PC-9 (cell line): ENCODE results near the gene RPGRIP1L. TPM values are rescaled to one million over a fixed set of nuclear protein-coding genes. Genes with fewer than 3 reads are reported as not detected.

Experiments
- BruUV-seq: library from RNA; stranded (reverse); fragments of 400-500 nt; replicated peaks from 2 replicates; lab custom pipeline; 2021; lab: Mats Ljungman, UMichigan
- CTCF ChIA-PET: fragments of 300-600 bp; sonication (Branson Sonifier 250); formaldehyde crosslinking; loops from one replicate; lab custom pipeline; 2022; ENCODE audit warnings: antibody characterized with exemption; lab: Charles Lee
- POLR2A ChIA-PET: fragments of 300-600 bp; sonication (Branson Sonifier 250); formaldehyde crosslinking; loops from one replicate; lab custom pipeline; 2022; ENCODE audit warnings: antibody characterized with exemption; ENCODE audit not compliant: unreplicated experiment; lab: Charles Lee
- DNase-seq, 2 experiments: peaks; one replicate each; pipeline versions ENCODE4 v3.0.0 to v3.0.0-alpha.2; 2015 to 2022; ENCODE audit warnings: mixed read lengths in 1 of 2
- H2AFZ ChIP-seq: fragments of 200-600 bp; sonication (generic); 2 replicates; pipeline ENCODE4 v1.8.1; 2017; ENCODE audit warnings: antibody characterized with exemption
- H3F3A ChIP-seq: fragments of 200-600 bp; sonication (generic); 2 replicates; pipeline ENCODE4 v1.8.1; 2017; ENCODE audit warnings: antibody characterized with exemption, mild to moderate bottlenecking, low read depth; ENCODE audit not compliant: insufficient read depth
- H3K27ac ChIP-seq: fragments of 200-600 bp; sonication (generic); 2 replicates; pipeline ENCODE4 v1.6.1; 2016; ENCODE audit warnings: mixed run types
- H3K27me3 ChIP-seq: fragments of 200-600 bp; sonication (generic); 2 replicates; pipeline ENCODE4 v1.6.1; 2016; ENCODE audit warnings: low read depth, mixed run types; ENCODE audit not compliant: insufficient read depth
- H3K36me3 ChIP-seq: fragments of 200-600 bp; sonication (generic); 2 replicates; pipeline ENCODE4 v1.6.1; 2016; ENCODE audit warnings: low read depth, mixed run types
- H3K4me1 ChIP-seq: fragments of 200-600 bp; sonication (generic); replicated peaks from 2 replicates; pipeline ENCODE4 v1.6.1; 2016; ENCODE audit warnings: mixed run types; ENCODE audit not compliant: insufficient read depth
- H3K4me2 ChIP-seq: fragments of 200-600 bp; sonication (generic); 2 replicates; pipeline ENCODE4 v1.6.1; 2017; ENCODE audit warnings: mixed run types
- H3K4me3 ChIP-seq: fragments of 200-600 bp; sonication (generic); 2 replicates; pipeline ENCODE4 v1.6.1; 2016; ENCODE audit warnings: mixed run types
- H3K79me2 ChIP-seq: fragments of 200-600 bp; sonication (generic); 2 replicates; pipeline ENCODE4 v1.6.1; 2017; ENCODE audit warnings: low read depth, mixed run types
- H3K9me2 ChIP-seq: fragments of 200-600 bp; sonication (generic); 2 replicates; pipeline ENCODE4 v1.8.1; 2017; ENCODE audit warnings: mild to moderate bottlenecking; ENCODE audit not compliant: insufficient read depth
- H3K9me3 ChIP-seq: fragments of 200-600 bp; sonication (generic); 2 replicates; pipeline ENCODE4 v1.8.1; 2016; ENCODE audit warnings: low read depth; ENCODE audit not compliant: insufficient read depth
- H4K20me1 ChIP-seq: fragments of 200-600 bp; sonication (generic); 2 replicates; pipeline ENCODE4 v1.8.1; 2017; ENCODE audit not compliant: insufficient read depth
- CTCF ChIP-seq: fragments of 200-600 bp; sonication (generic); conservative IDR thresholded peaks from 2 replicates; pipeline ENCODE4 v1.6.1; 2017; ENCODE audit warnings: mixed run types, antibody characterized with exemption, mild to moderate bottlenecking, moderate library complexity
- EZH2 ChIP-seq: fragments of 200-600 bp; sonication (generic); IDR thresholded peaks from 2 replicates; pipeline ENCODE4 v1.8.0; 2017; ENCODE audit warnings: antibody characterized with exemption, low read depth
- intact Hi-C: fragments of 100-400 bp; cut with micrococcal nuclease; formaldehyde crosslinking; loops from one replicate; pipeline ENCODE4 v1.10.0; 2022; ENCODE audit not compliant: unreplicated experiment
- total RNA-seq: library from RNA; stranded (reverse); gene quantifications from 2 replicates; pipeline ENCODE4 v1.2.3, GENCODE V29; 2021

The RPGRIP1L gene
- total RNA-seq, 1 experiment from 2014 or later = 14.0 TPM

- no peaks in the 10 kb centered on the region for H3K27me3 ChIP-seq
- CTCF ChIA-PET = no interaction called here
- H3K36me3 ChIP-seq = no peaks in the 10 kb centered on the region
- no peaks in the 10 kb centered on the region for H4K20me1 ChIP-seq
- no peaks in the 10 kb centered on the region; the same call in 1 of the 2 replicates for H3F3A ChIP-seq
- H3K4me1 ChIP-seq = no peaks in the 10 kb centered on the region
- no peak overlapping the region for H3K4me3 ChIP-seq
- no peak overlapping the region for H3K4me2 ChIP-seq
- no peaks in the 10 kb centered on the region for H3K9me3 ChIP-seq
- no peak overlapping the region for H3K27ac ChIP-seq
- H2AFZ ChIP-seq = no peak overlapping the region
- intact Hi-C loops = no loop called here
- no peak for TF ChIP-seq EZH2
- peaks cover 10% of the 10 kb centered on the region for H3K79me2 ChIP-seq
- H3K9me2 ChIP-seq = no peaks in the 10 kb centered on the region
- DNase-seq = no peak
- BruUV-seq = no TSS peak
- POLR2A ChIA-PET = no interaction called here
Measured at GRCh38 chr16:53752560-53752959, 48.9 kb upstream of the RPGRIP1L start.

GRCh38 chr16:53745753-53746266 is 42.2 kb upstream of the RPGRIP1L start:
- TF ChIP-seq EZH2 = no peak
- TF ChIP-seq CTCF = peak; percentile 25; the same call in 1 of the 2 replicates
- Histone ChIP-seq H3K9me2 (no peaks in the 10 kb centered on the region), H4K20me1 (no peaks in the 10 kb centered on the region), H2AFZ (no peak overlapping the region), H3K79me2 (peaks cover 42% of the 10 kb centered on the region), H3K4me2 (peak overlapping the region; percentile 68), H3K27me3 (no peaks in the 10 kb centered on the region), H3K36me3 (no peaks in the 10 kb centered on the region), H3F3A (peaks cover 34% of the 10 kb centered on the region), H3K27ac (peak overlapping the region; percentile 79), H3K4me1 (peaks cover 60% of the 10 kb centered on the region), H3K9me3 (peaks cover 6% of the 10 kb centered on the region; the same call in 1 of the 2 replicates), H3K4me3 (peak overlapping the region; percentile 31; the same call in 1 of the 2 replicates)
- CTCF ChIA-PET = no interaction called here
- peak; percentile 39 to 95 for DNase-seq
- POLR2A ChIA-PET = interaction anchor here (0.6 kb wide), 1 partner anchor 22 kb away, joined by 7 read pairs; no protein-coding TSS in a partner anchor
- intact Hi-C loops = no loop called here
- BruUV-seq = no TSS peak

DNA sequence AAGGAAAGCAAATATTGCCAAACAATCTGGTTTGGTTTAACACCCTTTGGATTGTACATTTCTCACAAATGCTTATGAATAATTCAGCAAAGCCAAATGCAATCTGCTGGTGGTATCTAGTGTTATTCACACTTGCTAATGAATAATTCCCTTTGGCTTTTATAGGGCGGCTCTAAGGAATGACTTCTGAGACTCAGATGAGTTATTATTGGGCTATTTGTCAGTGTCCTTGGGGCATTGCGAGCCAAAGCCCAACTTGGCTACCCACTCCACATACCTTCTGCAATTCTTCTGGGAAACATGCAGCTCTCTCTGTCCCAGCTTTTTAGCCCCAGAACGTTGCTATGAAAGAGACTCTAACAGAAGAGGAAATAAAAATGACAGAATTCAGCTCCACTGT is 41.4 kb upstream of the RPGRIP1L start:
- Histone ChIP-seq H2AFZ (no peak overlapping the region), H3K4me1 (peaks cover 60% of the 10 kb centered on the region), H3K4me3 (peak overlapping the region; percentile 29; the same call in 1 of the 2 replicates), H3K36me3 (no peaks in the 10 kb centered on the region), H3F3A (peaks cover 34% of the 10 kb centered on the region), H3K9me3 (peaks cover 6% of the 10 kb centered on the region; the same call in 1 of the 2 replicates), H3K27ac (peak overlapping the region; percentile 79), H3K9me2 (no peaks in the 10 kb centered on the region), H3K4me2 (peak overlapping the region; percentile 68), H4K20me1 (no peaks in the 10 kb centered on the region), H3K79me2 (peaks cover 42% of the 10 kb centered on the region), H3K27me3 (no peaks in the 10 kb centered on the region)
- ChIA-PET POLR2A (no interaction called here), CTCF (no interaction called here)
- intact Hi-C loops = no loop called here
- no TSS peak for BruUV-seq
- TF ChIP-seq CTCF (no peak), EZH2 (no peak)
- DNase-seq = peak in 1 of 2 experiments; percentile 87
